GM12873 (cell line): ENCODE measurements around the gene ANKRD52.

ENCODE experiments used
- CTCF ChIP-seq: IDR thresholded peaks from 2 replicates; pipeline ENCODE4 v1.5.1; 2012; ENCODE audit warnings: low read depth, mild to moderate bottlenecking, moderate library complexity, low read length, control low read depth; ENCODE audit not compliant: insufficient read depth; ENCODE audit errors: missing control alignments

Gene ANKRD52

GRCh38 chr12:56213878-56214277 is 44.3 kb downstream of the ANKRD52 start:
- no peak for TF ChIP-seq CTCF

- TF ChIP-seq CTCF, result no peak
Observed at GRCh38 chr12:56212361-56212760, 45.8 kb downstream of the ANKRD52 start.

GRCh38 chr12:56208006-56208405 is 50.2 kb downstream of the ANKRD52 start:
- no peak for TF ChIP-seq CTCF

GRCh38 chr12:56206452-56207166 is 51.6 kb downstream of the ANKRD52 start:
- peak; percentile 74 for TF ChIP-seq CTCF

- TF ChIP-seq CTCF, result peak; percentile 40
Observed at GRCh38 chr12:56205445-56205844, 52.7 kb downstream of the ANKRD52 start.

GRCh38 chr12:56204275-56204674 is 53.9 kb downstream of the ANKRD52 start:
- TF ChIP-seq CTCF, result no peak

GRCh38 chr12:56202838-56203237 is 55.3 kb downstream of the ANKRD52 start:
- TF ChIP-seq CTCF, result no peak

- TF ChIP-seq CTCF, result no peak
Observed at GRCh38 chr12:56202366-56202765, 55.8 kb downstream of the ANKRD52 start.
